ENCODE results near the gene GLCE.

Gene GLCE

DNA sequence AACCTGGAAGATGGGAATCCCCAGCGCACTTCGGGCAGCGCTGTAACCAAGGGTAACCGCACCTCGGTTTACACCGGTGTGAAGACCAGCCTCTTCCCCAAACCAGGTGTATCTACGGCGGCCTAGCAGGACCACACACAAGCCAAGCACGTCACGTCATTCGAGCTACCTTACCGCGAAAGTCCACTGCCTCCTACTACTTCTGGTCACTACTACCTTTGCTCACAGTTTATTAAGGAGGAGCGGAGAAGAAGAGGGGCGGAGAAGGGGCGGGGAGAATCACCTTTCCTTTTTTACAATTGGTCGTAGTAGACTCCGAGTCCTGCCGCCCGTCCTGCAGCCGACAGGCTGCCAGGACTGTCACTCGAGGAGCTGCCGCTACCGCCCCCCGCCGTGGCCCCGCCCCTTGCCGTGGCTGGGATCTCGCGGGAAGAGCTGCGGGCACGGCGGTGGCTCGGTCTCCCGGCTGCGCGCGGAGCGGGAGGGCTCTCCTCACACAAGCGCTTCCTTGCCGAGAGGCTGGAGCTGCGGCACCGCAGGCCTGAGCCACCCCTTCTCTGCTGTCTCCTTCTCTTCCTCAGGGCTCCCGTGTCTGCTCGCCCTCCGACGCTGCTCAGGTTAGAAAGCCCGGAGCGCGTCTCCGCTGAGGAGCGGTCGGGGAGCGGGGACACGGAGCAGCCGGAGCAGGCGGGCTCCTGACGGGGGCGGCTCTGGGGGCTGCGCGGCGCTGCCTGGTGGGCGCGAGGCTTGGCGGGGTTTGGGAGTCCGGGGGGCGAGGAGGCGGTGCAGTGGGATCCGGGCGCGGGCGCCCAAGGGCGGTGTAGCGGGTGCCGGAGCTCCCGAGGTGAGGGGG is at the start of gene GLCE:
TSS of gene GLCE (plus strand) at position 495 of the 853 bp plus-strand sequence. CDS start 95,172 bp downstream, outside the sequence.
- no peaks in the 10 kb centered on the region for H3K36me3 Mint-ChIP-seq
- peaks cover 12% of the 10 kb centered on the region for H3K4me1 Mint-ChIP-seq
- peak; percentile 96 for ATAC-seq
- peak within 1 kb of the TSS; percentile 81 for H3K27ac Mint-ChIP-seq
- no peaks in the 10 kb centered on the region for H3K9me3 Mint-ChIP-seq
- peak; percentile 92 to 93 for DNase-seq (ENCODE audit: low spot score in 2 of 2)
- H3K4me3 Mint-ChIP-seq: peak within 1 kb of the TSS; percentile 92

DNA sequence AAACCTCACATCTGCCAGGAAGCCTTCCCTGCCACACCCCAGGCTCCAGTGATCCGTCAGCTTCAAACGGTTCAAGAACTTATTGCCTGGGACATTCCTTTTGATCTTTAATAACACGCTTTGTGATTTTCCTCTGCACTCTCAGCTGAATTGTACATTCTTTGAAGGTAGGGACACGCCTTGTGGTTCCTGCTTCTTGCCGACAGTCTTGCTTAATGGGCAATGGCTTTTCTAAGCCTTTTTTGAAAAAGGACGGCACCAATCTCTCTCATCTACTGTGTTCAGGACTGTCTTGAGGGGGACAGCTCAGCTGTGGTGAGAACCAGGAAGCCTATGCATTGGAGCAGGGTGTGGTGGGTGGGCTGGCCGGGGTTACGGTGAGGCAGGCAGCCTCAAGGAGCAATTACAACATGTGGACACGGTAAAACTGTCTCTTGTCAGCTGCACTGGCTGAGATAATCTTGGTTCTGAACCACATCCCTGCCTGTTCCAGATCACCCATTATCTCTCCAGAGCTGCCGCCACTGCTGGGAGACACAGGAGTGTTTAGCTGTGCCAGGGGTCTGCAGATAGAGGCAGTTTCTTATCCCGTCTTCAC is 46.0 kb upstream of the GLCE start:
- no peak for DNase-seq (ENCODE audit: low spot score in 2 of 2)
- H3K4me1 Mint-ChIP-seq: peaks cover 11% of the 10 kb centered on the region
- ATAC-seq: no peak
- no peak overlapping the region for H3K27ac Mint-ChIP-seq
- peaks cover 5% of the 10 kb centered on the region for H3K36me3 Mint-ChIP-seq
- no peaks in the 10 kb centered on the region for H3K9me3 Mint-ChIP-seq
- H3K4me3 Mint-ChIP-seq: no peak overlapping the region

DNA sequence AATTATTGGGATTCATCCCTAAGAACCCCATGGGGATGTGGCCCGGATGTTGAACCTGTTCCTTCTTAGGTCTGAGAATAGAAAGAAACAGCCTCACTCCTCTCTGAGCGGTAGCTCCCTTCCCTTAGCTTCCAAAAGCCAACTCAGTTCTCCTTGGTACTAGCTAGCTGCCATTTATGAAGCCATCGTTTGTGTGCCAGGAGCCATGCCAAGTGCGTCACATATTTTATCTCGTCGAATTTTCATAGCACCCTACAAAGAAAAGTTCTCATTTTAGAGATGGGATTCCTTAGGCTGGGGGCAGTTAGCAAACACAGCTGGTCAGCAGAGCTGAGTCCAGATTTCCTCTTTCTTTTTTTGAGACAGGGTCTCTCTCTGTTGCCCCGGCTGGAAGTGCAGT is 45.4 kb upstream of the GLCE start:
- Mint-ChIP-seq H3K9me3 (no peaks in the 10 kb centered on the region), H3K27ac (no peak overlapping the region), H3K4me1 (peaks cover 11% of the 10 kb centered on the region), H3K36me3 (peaks cover 5% of the 10 kb centered on the region), H3K4me3 (no peak overlapping the region)
- ATAC-seq (no peak), DNase-seq (ENCODE audit: low spot score in 2 of 2) (no peak)

DNA sequence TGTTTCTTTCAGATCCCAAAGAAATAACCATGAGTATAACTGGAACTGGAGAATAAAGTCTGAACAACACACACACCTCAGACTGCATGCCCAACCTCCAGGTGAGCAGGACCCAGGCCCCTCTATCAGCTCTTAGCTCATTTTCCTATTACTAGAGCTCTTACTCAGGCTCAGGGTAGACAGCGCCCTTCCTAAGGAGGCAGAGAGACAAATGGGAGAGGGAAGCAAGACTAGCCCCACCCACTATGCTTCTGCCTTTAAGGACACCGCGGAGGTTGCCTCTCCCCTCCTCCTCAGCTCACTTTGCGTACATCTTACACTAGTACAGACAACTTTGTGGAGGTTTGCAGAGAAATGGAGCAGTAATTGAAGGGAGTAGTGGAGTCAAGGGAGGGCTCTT is 44.0 kb upstream of the GLCE start:
- Mint-ChIP-seq H3K36me3 (peaks cover 5% of the 10 kb centered on the region), H3K9me3 (no peaks in the 10 kb centered on the region), H3K27ac (no peak overlapping the region), H3K4me3 (no peak overlapping the region), H3K4me1 (peaks cover 11% of the 10 kb centered on the region)
- DNase-seq (ENCODE audit: low spot score in 2 of 2): no peak
- no peak for ATAC-seq

DNA sequence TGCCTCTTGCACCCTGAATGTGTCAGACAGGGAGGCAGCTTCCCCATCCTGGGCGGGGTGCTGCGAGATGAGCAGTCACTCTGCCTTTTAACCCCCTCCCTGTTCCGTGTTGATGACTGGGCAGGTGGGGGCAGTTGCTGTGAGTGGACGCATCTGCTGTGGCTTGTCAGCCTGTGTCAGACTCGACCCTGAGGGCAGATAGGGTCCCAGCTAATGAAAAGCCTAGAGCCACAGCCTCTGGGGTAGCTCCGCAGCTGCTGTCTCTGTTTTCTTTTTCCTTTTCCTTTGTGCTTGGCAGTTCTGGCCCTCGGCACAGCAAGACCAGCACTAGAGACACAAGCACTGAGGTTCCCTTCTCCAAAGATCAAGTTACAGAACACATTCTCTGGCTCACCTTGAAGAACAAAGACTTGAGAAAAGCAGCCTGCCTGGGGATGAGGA is 43.0 kb upstream of the GLCE start:
- no peak overlapping the region for H3K4me3 Mint-ChIP-seq
- peaks cover 11% of the 10 kb centered on the region for H3K4me1 Mint-ChIP-seq
- H3K9me3 Mint-ChIP-seq: no peaks in the 10 kb centered on the region
- ATAC-seq (no peak), DNase-seq (ENCODE audit: low spot score in 2 of 2) (no peak)
- H3K36me3 Mint-ChIP-seq: peaks cover 5% of the 10 kb centered on the region
- no peak overlapping the region for H3K27ac Mint-ChIP-seq

DNA sequence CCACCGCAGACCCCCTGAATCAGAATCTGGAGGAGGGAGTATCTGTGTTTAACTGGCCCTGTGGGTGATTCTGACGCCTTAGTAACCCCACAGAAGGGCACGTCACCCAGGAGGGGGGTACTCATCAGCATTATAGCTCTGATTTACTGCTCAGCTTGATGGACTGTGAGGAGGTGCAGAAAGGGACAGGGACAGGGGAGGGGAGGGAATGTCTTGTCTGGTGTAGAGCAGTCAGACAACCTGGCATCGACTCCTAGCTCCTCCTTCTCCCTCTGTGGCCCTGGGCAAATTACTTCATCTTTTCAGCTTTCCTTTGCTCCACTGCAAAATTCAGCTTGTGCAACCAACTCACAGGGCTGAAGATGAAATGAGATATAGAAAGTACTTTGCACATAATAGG is 42.3 kb upstream of the GLCE start:
- no peak overlapping the region for H3K27ac Mint-ChIP-seq
- H3K36me3 Mint-ChIP-seq: peaks cover 5% of the 10 kb centered on the region
- DNase-seq (ENCODE audit: low spot score in 2 of 2) (no peak), ATAC-seq (no peak)
- peaks cover 11% of the 10 kb centered on the region for H3K4me1 Mint-ChIP-seq
- H3K9me3 Mint-ChIP-seq: no peaks in the 10 kb centered on the region
- H3K4me3 Mint-ChIP-seq: no peak overlapping the region

DNA sequence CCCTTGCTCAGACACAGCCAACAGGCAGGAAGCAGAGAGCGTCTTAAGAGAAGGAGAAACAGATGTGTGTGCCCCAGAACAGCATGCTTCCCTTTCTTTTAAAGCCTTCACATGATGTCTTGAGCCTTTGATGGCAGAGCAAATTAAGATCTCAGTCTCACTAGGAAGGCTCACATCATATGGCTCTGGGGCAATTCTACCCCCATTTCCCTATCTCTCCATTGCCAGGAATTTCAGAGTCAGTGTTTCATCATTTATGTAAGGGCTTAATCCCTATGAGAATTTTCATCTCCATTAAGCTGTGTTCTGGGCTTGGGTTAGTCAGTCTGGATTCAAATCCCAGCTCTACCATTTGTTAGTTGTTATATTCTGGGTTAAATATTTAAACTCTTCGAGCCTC is 41.4 kb upstream of the GLCE start:
- ATAC-seq: no peak
- Mint-ChIP-seq H3K27ac (no peak overlapping the region), H3K4me1 (peaks cover 5% of the 10 kb centered on the region), H3K9me3 (no peaks in the 10 kb centered on the region), H3K4me3 (no peak overlapping the region), H3K36me3 (peaks cover under 1% of the 10 kb centered on the region)
- no peak for DNase-seq (ENCODE audit: low spot score in 2 of 2)

DNA sequence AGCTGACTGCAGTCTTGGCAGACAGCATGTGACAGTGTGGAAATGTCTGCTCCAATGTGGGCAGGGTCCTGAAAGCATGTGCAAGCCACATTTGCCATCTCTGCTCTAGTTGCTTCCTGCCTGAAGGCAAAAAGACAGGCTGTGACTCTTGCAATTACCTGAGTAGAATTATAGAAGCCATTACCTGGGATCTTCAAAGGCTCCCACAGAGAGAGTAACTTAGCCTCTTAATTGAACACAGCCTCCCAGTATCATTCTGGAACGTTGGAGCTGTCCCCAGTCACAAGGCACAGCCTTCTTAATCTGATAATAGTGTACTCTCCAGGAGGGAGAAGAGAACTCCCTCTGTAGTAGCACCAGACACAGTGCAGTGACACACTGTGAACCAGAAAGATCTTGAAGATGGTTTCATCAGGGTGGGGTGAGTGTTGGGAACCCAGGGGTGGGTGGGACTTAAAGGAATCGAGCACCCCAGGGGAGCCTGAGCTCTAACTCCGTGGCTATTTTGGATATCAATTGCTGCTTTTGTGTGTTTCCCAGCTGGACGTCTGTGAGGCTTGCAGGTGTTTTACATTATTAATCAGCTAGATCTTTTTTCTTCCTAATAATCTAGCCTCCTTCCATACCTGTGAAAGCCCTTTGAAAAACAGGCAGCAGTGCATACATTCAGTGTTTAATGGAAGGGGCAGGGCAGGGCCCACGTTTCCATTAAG is 40.6 kb upstream of the GLCE start:
- no peaks in the 10 kb centered on the region for H3K9me3 Mint-ChIP-seq
- no peak for DNase-seq (ENCODE audit: low spot score in 2 of 2)

DNA sequence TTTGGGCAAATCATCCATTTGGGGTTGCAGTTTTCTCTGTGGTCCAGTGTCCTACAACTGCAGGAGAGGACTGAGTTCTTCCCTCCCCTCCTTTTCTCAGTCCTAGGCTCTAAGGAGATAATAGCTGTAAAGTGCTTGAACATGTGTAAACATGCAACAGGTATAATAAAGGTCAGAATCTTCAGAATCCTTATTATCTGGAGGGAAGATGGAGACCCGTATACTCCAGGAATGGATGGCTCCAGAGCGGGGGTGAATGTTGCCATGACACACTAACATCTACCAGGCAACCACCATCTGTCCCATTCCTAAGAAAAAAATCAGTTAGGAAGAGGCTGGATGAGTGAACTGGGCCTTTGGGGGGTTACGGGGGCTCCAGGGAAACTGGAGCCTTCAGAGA is 39.7 kb upstream of the GLCE start:
- no peak overlapping the region for H3K4me3 Mint-ChIP-seq
- H3K36me3 Mint-ChIP-seq: no peaks in the 10 kb centered on the region
- no peaks in the 10 kb centered on the region for H3K9me3 Mint-ChIP-seq
- no peaks in the 10 kb centered on the region for H3K4me1 Mint-ChIP-seq
- no peak for DNase-seq (ENCODE audit: low spot score in 2 of 2)
- no peak overlapping the region for H3K27ac Mint-ChIP-seq
- ATAC-seq: no peak

More for the DNA sequence above, 40.6 kb upstream of the GLCE start:
- ATAC-seq: no peak
- Mint-ChIP-seq H3K4me3 (no peak overlapping the region), H3K36me3 (no peaks in the 10 kb centered on the region), H3K4me1 (no peaks in the 10 kb centered on the region), H3K27ac (no peak overlapping the region)

DNA sequence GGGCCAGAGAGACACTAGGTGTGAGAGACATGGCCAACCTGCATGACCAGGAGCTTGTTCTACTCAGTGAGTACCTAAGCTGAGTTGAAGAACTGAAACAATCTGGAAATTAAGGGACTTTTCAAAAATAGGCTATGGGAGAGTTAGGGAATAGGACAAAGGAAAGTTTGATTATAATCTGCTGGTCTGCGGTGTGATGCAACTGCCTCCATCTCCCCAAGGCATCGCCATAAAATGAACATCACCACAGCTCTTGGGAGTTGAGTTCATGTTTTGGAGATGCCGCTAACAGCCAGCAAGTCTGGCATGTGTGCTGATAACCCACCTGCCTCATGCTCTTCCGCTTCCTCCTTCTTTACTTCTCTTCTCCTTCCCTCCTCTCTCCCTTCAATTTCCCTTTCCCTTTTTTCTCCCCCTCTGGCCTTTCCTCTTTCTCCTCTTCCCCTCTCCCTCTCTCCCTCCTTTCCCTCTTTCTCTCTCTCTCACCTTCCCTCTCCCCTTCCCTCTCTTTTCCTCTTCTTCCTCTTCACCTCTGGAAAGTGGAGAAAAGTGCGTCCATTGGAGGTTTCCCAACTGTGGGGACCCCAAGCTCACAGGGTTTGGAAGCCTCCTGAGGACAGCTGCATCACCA is 39.1 kb upstream of the GLCE start:
- Mint-ChIP-seq H3K36me3 (no peaks in the 10 kb centered on the region), H3K9me3 (no peaks in the 10 kb centered on the region), H3K4me3 (no peak overlapping the region), H3K4me1 (no peaks in the 10 kb centered on the region), H3K27ac (no peak overlapping the region)
- DNase-seq (ENCODE audit: low spot score in 2 of 2) (no peak), ATAC-seq (no peak)

DNA sequence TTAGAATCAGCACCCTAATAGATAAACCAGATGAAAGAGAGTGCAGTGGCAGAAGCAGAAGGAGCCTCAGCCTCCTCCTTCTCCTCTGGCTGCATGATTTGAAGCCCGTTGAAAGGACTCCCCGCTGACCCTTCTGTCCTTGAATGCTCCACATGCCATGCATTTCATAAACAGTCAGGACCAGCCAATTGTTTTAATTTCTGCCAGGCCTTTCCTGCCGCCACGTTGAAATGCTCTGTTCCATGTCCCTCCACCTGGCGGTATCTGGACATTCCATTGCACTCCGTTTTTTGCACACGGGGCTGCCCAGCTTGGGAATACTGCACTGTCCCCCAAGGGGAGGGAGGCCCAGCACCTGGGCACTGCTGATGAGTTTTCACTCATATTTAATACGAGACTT is 35.2 kb upstream of the GLCE start:
- DNase-seq (ENCODE audit: low spot score in 2 of 2): no peak
- ATAC-seq: no peak
- Mint-ChIP-seq H3K4me3 (no peak overlapping the region), H3K36me3 (no peaks in the 10 kb centered on the region), H3K27ac (no peak overlapping the region), H3K4me1 (no peaks in the 10 kb centered on the region), H3K9me3 (no peaks in the 10 kb centered on the region)

DNA sequence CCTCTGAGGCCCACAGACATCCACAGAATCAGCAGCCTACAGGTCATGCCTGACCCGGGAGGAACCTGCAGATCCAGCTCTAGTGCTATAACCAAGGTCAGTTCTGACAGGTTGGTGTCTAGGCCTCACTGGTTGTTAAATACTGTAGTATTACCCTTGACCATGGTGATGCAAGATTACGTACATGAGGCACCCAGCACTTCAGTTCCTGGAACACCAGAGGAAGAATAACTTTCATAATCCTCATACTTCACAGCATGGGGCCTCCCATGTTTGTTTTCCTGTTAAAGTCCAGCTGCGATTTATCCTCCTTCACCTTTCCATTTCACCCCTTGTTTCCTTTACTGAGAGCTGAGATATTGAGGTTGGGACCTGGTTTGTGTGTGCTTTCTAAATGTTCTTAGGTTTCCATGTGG is 34.4 kb upstream of the GLCE start:
- no peak for DNase-seq (ENCODE audit: low spot score in 2 of 2)
- H3K36me3 Mint-ChIP-seq: no peaks in the 10 kb centered on the region
- no peaks in the 10 kb centered on the region for H3K4me1 Mint-ChIP-seq
- H3K4me3 Mint-ChIP-seq: no peak overlapping the region
- ATAC-seq: no peak
- H3K9me3 Mint-ChIP-seq: no peaks in the 10 kb centered on the region
- H3K27ac Mint-ChIP-seq: no peak overlapping the region

DNA sequence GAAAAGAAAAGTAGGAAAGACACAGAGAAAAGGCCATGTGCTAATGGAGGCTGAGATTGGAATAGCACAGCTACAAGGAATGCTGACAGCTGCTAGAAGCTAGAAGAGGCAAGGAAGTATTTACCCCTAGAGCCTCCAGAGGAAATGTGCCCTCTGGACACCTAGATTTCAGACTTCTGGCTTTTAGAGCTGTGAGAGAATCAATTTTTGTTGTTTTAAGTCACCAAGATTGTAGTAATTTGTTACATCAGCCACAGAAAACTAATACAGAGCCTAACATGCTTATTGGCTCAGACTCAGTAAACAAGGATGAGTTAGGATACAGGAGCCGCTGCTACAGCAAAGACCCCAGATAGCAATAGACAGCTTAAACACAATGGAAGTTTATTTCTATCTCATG is 33.1 kb upstream of the GLCE start:
- ATAC-seq (no peak), DNase-seq (ENCODE audit: low spot score in 2 of 2) (no peak)
- Mint-ChIP-seq H3K4me1 (no peaks in the 10 kb centered on the region), H3K36me3 (no peaks in the 10 kb centered on the region), H3K27ac (no peak overlapping the region), H3K4me3 (no peak overlapping the region), H3K9me3 (no peaks in the 10 kb centered on the region)

DNA sequence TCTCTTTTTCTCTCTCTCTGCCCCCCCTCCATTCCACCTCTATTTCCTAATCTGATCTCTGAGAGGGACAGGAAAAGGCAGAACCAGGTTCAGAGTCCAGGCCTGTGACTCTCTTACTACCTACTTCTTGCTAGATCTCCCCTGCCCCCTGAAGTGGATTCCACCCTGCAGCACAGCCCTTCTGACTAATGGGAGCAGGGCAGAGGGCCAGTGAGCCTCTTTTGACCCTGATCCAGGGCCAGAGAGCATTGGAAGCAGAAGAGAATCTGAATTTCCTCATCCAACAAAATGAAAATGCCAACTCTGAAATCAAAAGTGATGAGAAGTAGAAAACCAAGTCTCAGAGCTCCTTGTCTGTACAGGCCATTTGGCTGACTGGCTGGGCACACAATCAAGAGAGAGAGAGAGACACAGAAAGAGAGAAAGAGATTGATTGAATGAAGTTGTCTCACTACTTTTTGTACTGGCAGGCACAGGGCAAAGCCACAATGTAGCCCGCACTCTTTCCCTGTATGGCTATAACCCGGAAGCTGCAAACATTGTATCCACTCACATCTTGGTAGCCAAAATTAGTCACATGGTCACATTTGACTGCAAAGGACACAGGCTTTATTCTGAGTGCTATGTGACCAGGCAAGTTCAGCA is 31.6 kb upstream of the GLCE start:
- Mint-ChIP-seq H3K9me3 (no peaks in the 10 kb centered on the region), H3K36me3 (no peaks in the 10 kb centered on the region), H3K4me1 (no peaks in the 10 kb centered on the region), H3K4me3 (no peak overlapping the region), H3K27ac (no peak overlapping the region)
- DNase-seq (ENCODE audit: low spot score in 2 of 2) (no peak), ATAC-seq (no peak)
